Fibroblast of the aortic adventitia (primary cell): ENCODE measurements around the gene BCHE. TPM values are rescaled to one million over a fixed set of nuclear protein-coding genes. Genes with fewer than 3 reads are reported as not detected.
A peak's percentile ranks its signal among the peaks of the same experiment; 100 is the strongest.

ENCODE experiments used
- DNase-seq: peaks from one replicate; pipeline ENCODE4 v3.0.0-alpha.2; 2010; ENCODE audit warnings: low read depth
- H3K4me3 ChIP-seq: 2 replicates; pipeline ENCODE4 v1.5.1; 2011; ENCODE audit warnings: low read depth, mild to moderate bottlenecking, control low read depth, low read length, moderate library complexity
- total RNA-seq: library from RNA; depleted of rRNA; stranded (reverse); fragments of >200 nt; gene quantifications from 2 replicates; pipeline ENCODE4 v1.2.3, GENCODE V29; 2012; ENCODE audit warnings: low replicate concordance
- TF ChIP-seq, protein P1 (sequence below): IDR thresholded peaks from 2 replicates; pipeline ENCODE4 v1.5.1; 2011; ENCODE audit warnings: mild to moderate bottlenecking, low read length, control low read depth, inconsistent platforms; ENCODE audit not compliant: insufficient read depth

The BCHE gene
- total RNA-seq, 1 donor, result 5.7 TPM

DNA sequence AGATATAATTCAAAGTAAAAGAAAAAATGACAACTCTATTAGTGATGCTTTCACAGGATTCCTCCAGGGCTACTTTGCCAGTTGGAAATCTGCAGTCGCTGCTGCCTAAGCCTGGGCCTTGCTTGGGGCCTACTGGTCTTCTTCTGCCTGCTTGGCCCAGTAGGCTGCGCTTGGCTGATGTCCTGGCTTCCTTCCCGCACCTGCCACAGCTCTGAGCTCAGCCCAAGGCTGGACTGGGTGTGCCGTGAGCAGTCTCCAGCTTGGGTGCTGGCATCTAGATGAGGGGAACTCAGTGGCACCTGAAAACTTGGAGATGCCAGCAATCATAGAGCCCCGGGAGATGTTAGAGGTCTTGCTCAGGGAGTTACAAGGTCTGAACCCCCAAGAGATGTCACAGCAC, 108.3 kb downstream of the BCHE start:
- no peak for DNase-seq
- TF ChIP-seq, protein P1, sequence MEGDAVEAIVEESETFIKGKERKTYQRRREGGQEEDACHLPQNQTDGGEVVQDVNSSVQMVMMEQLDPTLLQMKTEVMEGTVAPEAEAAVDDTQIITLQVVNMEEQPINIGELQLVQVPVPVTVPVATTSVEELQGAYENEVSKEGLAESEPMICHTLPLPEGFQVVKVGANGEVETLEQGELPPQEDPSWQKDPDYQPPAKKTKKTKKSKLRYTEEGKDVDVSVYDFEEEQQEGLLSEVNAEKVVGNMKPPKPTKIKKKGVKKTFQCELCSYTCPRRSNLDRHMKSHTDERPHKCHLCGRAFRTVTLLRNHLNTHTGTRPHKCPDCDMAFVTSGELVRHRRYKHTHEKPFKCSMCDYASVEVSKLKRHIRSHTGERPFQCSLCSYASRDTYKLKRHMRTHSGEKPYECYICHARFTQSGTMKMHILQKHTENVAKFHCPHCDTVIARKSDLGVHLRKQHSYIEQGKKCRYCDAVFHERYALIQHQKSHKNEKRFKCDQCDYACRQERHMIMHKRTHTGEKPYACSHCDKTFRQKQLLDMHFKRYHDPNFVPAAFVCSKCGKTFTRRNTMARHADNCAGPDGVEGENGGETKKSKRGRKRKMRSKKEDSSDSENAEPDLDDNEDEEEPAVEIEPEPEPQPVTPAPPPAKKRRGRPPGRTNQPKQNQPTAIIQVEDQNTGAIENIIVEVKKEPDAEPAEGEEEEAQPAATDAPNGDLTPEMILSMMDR, result no peak
- no peak overlapping the region for H3K4me3 ChIP-seq

GRCh38 chr3:165725296-165725695, 111.9 kb downstream of the BCHE start:
- TF ChIP-seq, protein P1, result no peak
- DNase-seq, result peak; percentile 9
- H3K4me3 ChIP-seq, result no peak overlapping the region
